ENCODE data around the gene SLIT1.

DNA sequence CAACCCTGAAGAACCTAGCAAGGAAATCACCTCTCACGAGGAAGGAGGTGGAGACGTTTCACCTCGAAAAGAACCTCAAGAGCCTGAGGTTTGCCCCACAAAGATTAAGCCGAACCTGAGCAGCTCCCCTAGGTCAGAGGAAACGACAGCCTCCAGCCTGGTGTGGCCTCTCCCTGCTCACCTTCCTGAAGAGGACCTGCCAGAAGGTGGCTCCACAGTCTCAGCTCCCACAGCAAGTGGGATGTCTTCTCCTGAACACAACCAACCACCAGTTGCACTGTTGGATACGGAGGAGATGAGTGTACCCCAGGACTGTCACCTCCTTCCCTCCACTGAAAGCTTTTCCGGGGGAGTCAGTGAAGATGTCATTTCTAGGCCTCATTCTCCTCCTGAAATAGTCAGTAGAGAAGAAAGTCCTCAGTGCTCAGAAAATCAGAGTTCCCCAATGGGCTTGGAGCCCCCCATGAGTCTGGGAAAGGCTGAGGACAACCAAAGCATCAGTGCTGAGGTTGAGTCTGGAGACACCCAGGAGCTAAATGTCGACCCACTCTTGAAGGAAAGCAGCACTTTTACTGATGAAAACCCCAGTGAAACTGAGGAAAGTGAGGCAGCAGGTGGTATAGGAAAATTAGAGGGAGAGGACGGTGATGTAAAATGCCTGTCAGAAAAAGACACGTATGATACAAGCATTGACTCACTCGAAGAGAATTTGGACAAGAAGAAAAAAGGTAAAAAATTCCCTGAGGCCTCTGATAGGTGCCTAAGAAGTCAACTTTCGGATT lies 203.4 kb downstream of the SLIT1 start:
- TF ChIP-seq CTCF (IDR thresholded peaks at IDR 0.05) (no peak), EZH2 (IDR thresholded peaks at IDR 0.05; ENCODE audit: borderline replicate concordance, insufficient read depth, low read depth, low read length, poor library complexity, severe bottlenecking) (no peak)
